Left lung (tissue), 10 donors: Measurements from ENCODE around the gene MUC13. TPM values are rescaled to one million over a fixed set of nuclear protein-coding genes. Genes with fewer than 3 reads are reported as not detected.

Source experiments
- ATAC-seq: fragments of 200-7000 bp; cut with Tn5 transposase; one replicate; pipeline ENCODE4 v1.9.1; 2020; ENCODE audit warnings: moderate library complexity
- DNase-seq, 4 donors: peaks; one replicate each; pipeline ENCODE4 v3.0.0-alpha.2; 2013 to 2020
- H3K27ac ChIP-seq, 2 donors: fragments of 200-600 bp; sonication (generic) in 1 of 2; one replicate each; pipeline versions ENCODE4 v1.5.0 to v1.8.0; 2020 to 2021
- H3K27me3 ChIP-seq, 2 donors: fragments of 200-600 bp; sonication (generic) in 1 of 2; one replicate each; pipeline versions ENCODE4 v1.5.0 to v1.8.0; 2020 to 2021
- H3K36me3 ChIP-seq, 2 donors: fragments of 200-600 bp; sonication (generic) in 1 of 2; one replicate each; pipeline versions ENCODE4 v1.5.0 to v1.8.0; 2020 to 2021
- H3K4me1 ChIP-seq, 2 donors: fragments of 200-600 bp; one replicate each; pipeline ENCODE4 v1.8.0; 2021
- H3K4me3 ChIP-seq, 2 donors: fragments of 200-600 bp; sonication (generic) in 1 of 2; one replicate each; pipeline versions ENCODE4 v1.5.0 to v1.8.0; 2020 to 2021; ENCODE audit warnings: mild to moderate bottlenecking in 1 of 2
- H3K9me3 ChIP-seq, 2 donors: fragments of 200-600 bp; sonication (generic) in 1 of 2; one replicate each; pipeline versions ENCODE4 v1.5.0 to v1.8.0; 2020 to 2021
- CTCF ChIP-seq, 2 donors: fragments of 200-600 bp; sonication (generic) in 1 of 2; IDR thresholded peaks; one replicate each; pipeline versions ENCODE4 v1.5.0 to v1.8.0; 2021; ENCODE audit warnings: antibody characterized with exemption in 2 of 2
- intact Hi-C, 2 donors: fragments of 100-400 bp; cut with DNase I; formaldehyde crosslinking; loops; one replicate each; pipeline versions ENCODE4 v1.11.2 to v1.14.2; 2022
- polyA plus RNA-seq, 6 donors: library from polyadenylated mRNA; unstranded; fragments of 120-200 nt; gene quantifications; one replicate each; pipeline ENCODE4 v1.2.1, GENCODE V29; 2013; ENCODE audit not compliant: insufficient read length in 6 of 6
- total RNA-seq, 2 donors: library from RNA; stranded (reverse); fragmentation: NEBNext Ultra II Directional; extraction: Animal tissue kit (Norgen Biotek cat#: 25700); gene quantifications; one replicate each; pipeline ENCODE4 v1.2.1, GENCODE V29; 2021
- donor health status: DM: no; HTN: yes; CAD: no.
- donor health status: DM: no; HTN: no; CAD: no.

The MUC13 gene
- total and polyA plus RNA-seq, 8 donors, result 0.50 TPM; not detected in 7

DNA sequence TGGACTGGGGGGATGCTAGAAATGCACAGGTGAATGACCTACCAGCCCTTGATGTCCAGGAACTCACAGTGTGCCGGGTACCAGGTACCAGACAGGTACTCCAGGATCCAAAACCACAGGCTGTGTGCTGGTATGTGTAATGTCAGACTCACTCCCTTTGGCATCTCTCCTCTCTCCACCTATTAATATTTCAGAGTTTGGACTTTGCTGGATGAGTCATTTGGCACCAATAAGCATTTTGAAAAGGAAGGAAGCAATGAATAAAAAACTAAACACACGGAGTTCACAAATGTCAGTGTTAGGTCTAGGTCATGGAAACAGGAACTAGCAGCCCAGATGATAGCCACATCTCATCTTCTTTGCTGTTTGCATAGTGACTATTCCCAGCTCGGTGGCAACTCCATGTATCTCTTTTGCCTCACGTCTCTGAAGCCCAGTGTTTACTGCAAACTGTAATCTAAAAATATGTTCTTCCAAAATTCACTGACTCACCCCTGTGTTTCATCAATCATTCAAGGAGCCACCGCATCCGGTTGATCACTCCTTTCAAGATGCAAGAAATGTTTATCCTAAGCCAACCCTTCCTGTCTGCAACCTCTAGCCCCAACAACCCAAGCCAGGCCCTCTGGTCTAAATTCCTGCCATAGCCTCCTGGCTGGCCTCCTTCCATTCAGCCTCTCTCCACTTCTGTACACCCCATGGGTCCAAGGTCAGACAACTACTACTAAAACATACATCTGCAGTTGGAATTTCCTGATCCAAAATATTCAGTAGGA lies 55.8 kb downstream of the MUC13 start:
- peak in 1 of 4 donors; percentile 30 for DNase-seq

DNA sequence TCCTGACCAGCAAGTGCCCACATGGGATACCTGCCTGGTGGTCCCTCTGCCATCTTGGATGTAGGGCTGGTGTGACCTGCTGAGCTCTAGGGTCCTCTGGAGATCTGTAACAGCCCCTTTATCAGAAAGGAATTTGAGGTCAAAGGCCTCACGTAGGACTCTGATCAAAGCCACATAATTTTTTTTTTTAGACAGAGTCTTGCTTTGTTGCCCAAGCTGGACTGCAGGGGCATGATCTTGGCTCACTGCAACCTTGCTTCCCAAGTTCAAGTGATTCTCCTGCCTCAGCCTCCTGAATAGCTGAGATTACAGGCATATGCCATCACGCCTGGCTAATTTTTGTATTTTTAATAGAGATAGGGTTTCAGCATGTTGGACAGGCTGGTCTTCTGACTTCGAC lies 56.9 kb downstream of the MUC13 start:
- H3K27me3 ChIP-seq, result no peaks in the 10 kb centered on the region
- no peak overlapping the region for H3K27ac ChIP-seq
- TF ChIP-seq CTCF (IDR thresholded peaks at IDR 0.05), result no peak
- H3K36me3 ChIP-seq, result no peaks in the 10 kb centered on the region
- ATAC-seq (no peak), DNase-seq (no peak)
- H3K4me1 ChIP-seq, result peaks cover 18 to 47% of the 10 kb centered on the region in 2 donors
- intact Hi-C loops, result no loop called here
- H3K4me3 ChIP-seq, result no peak overlapping the region
- no peaks in the 10 kb centered on the region for H3K9me3 ChIP-seq

More for the DNA sequence above, 55.8 kb downstream of the MUC13 start:
- Histone ChIP-seq H3K36me3 (no peaks in the 10 kb centered on the region), H3K27ac (peak overlapping the region; percentile 40 to 67), H3K4me1 (peaks cover 18 to 47% of the 10 kb centered on the region in 2 donors), H3K4me3 (no peak overlapping the region), H3K27me3 (no peaks in the 10 kb centered on the region), H3K9me3 (no peaks in the 10 kb centered on the region)
- intact Hi-C loops, result no loop called here
- TF ChIP-seq CTCF (IDR thresholded peaks at IDR 0.05), result no peak
- peak; percentile 76 for ATAC-seq

DNA sequence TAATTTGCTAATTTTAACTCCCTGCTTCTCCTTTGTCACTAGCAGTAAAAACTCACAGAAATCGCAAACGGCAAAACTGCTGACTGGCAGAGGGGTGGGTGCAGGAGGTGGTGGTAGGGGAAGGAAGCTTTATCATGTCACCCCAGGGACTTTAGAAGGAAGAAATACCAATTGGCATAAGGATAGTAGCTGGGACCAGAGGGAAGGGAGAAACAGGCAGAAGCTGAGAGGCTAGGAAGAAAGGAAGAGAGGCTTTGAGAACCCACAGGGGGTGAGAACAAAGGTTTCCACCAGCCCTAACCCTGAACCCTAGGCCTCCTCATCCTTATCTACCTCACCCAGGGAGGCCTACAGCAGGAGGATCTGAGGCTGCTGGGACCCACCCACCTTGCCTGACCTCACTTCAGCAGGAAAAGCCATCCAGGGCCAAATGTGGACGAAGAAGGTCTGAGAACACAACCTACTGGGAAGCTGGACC lies 58.1 kb downstream of the MUC13 start:
- TF ChIP-seq CTCF (IDR thresholded peaks at IDR 0.05), result no peak
- Histone ChIP-seq H3K27ac (peak overlapping the region in 1 of 2 donors; percentile 24), H3K9me3 (no peaks in the 10 kb centered on the region), H3K36me3 (no peaks in the 10 kb centered on the region), H3K27me3 (no peaks in the 10 kb centered on the region), H3K4me3 (no peak overlapping the region), H3K4me1 (peaks cover 18 to 47% of the 10 kb centered on the region in 2 donors)
- ATAC-seq (peak; percentile 37), DNase-seq (no peak)
- intact Hi-C loops, result no loop called here

DNA sequence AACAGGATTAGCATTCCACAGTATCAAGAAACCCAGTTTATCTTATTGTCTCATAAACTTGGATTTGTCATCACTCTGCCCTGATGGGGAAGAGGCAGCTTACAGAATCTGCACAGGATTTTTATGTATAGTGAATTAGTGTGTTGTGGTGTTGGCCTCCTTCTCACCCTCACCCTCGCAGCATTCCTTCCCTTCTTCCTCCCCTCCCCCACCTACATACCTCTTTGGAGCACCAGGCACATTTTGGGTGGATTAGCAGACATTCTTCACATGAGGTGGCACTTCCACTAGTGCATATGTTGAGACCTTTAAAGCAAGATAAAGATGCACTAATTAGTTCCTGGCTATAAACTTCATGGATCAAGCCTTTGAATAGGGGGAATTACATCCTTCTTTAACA lies 61.3 kb downstream of the MUC13 start:
- Histone ChIP-seq H3K4me1 (peaks cover 8 to 31% of the 10 kb centered on the region in 2 donors), H3K9me3 (no peaks in the 10 kb centered on the region), H3K27ac (no peak overlapping the region), H3K27me3 (no peaks in the 10 kb centered on the region), H3K4me3 (no peak overlapping the region), H3K36me3 (no peaks in the 10 kb centered on the region)
- TF ChIP-seq CTCF (IDR thresholded peaks at IDR 0.05), result no peak
- ATAC-seq, result no peak
- intact Hi-C loops, result no loop called here
- no peak for DNase-seq

DNA sequence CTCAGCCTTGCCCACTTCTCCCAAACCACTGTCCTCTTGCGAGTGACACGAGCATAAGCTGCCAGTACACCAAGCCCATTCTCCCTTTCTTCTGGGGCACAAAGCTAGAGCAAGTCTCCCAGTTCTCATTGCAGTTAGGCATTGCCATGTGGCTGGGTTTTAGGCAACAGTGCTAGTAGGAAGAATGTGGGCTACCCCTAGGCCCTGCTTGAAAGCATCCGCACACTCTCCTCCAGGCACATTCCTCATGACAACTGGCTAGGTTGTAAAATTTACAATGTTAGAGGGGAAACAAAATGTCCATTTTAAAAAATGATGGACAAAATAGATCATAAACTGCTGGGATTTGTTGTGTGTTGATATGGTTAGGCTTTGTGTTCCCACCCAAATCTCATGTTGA lies 67.0 kb downstream of the MUC13 start:
- H3K27ac ChIP-seq, result no peak overlapping the region
- no peaks in the 10 kb centered on the region for H3K36me3 ChIP-seq
- no peak for TF ChIP-seq CTCF (IDR thresholded peaks at IDR 0.05)
- H3K9me3 ChIP-seq, result no peaks in the 10 kb centered on the region
- no peaks in the 10 kb centered on the region for H3K27me3 ChIP-seq
- H3K4me3 ChIP-seq, result no peak overlapping the region
- no peaks in the 10 kb centered on the region for H3K4me1 ChIP-seq
- DNase-seq (no peak), ATAC-seq (no peak)
- intact Hi-C loops, result no loop called here
